ENCODE results near the gene BHLHA15.
"Not testable (repeated sequence)": the region's sequence is repeated elsewhere in the genome, so short reads cannot be mapped to it uniquely, and the experiment has no call there.

Gene BHLHA15

GRCh38 chr7:98211676-98212531, 665 bp downstream of the BHLHA15 start:
- no peak for DNase-seq

- no peak for DNase-seq
Measured at GRCh38 chr7:98212532-98213041, 1.3 kb downstream of the BHLHA15 start.

GRCh38 chr7:98213296-98213887, 2.2 kb downstream of the BHLHA15 start:
- no peak for DNase-seq

GRCh38 chr7:98213888-98214810, 2.9 kb downstream of the BHLHA15 start:
- no peak for DNase-seq

- no peak for DNase-seq
Measured at GRCh38 chr7:98214811-98215321, 3.6 kb downstream of the BHLHA15 start.

GRCh38 chr7:98215561-98216495, 4.6 kb downstream of the BHLHA15 start:
- DNase-seq = no peak

GRCh38 chr7:98216941-98217622, 5.8 kb downstream of the BHLHA15 start:
- no peak for DNase-seq

GRCh38 chr7:98217623-98218582, 6.7 kb downstream of the BHLHA15 start:
- no peak for DNase-seq

GRCh38 chr7:98219382-98219781, 8.1 kb downstream of the BHLHA15 start:
- DNase-seq = not testable (repeated sequence)

- DNase-seq = no peak
Measured at GRCh38 chr7:98221611-98222532, 10.6 kb downstream of the BHLHA15 start.

GRCh38 chr7:98222533-98223195, 11.4 kb downstream of the BHLHA15 start:
- DNase-seq = no peak

GRCh38 chr7:98223351-98223897, 12.2 kb downstream of the BHLHA15 start:
- no peak for DNase-seq

- DNase-seq = no peak
Measured at GRCh38 chr7:98223898-98224700, 12.9 kb downstream of the BHLHA15 start.

GRCh38 chr7:98224701-98225181, 13.5 kb downstream of the BHLHA15 start:
- no peak for DNase-seq

GRCh38 chr7:98225913-98226614, 14.8 kb downstream of the BHLHA15 start:
- no peak for DNase-seq

- no peak for DNase-seq
Measured at GRCh38 chr7:98227939-98228338, 16.7 kb downstream of the BHLHA15 start.
